Gastrocnemius medialis (tissue), 4 donors: ENCODE measurements around the gene GLDC. TPM values are rescaled to one million over a fixed set of nuclear protein-coding genes. Genes with fewer than 3 reads are reported as not detected.
"Not testable (repeated sequence)": the region's sequence is repeated elsewhere in the genome, so short reads cannot be mapped to it uniquely, and the experiment has no call there.

Experiments
- ATAC-seq, 2 donors: fragments of 150-250 bp; one replicate each; pipeline ENCODE4 v1.9.1; 2016
- DNase-seq, 2 donors: peaks; one replicate each; pipeline ENCODE4 v3.0.0-alpha.2; 2019
- H3K27ac ChIP-seq, 4 donors: fragments of 200-600 bp; sonication (generic); 1 replicate in 1 of 4; 2 replicates in 3 of 4; pipeline ENCODE4 v1.5.1; 2016 to 2018; ENCODE audit warnings: mild to moderate bottlenecking in 2 of 4, moderate library complexity in 1 of 4
- H3K27me3 ChIP-seq, 3 donors: fragments of 200-600 bp; sonication (generic) in 2 of 3; 1 replicate in 1 of 3; 2 replicates in 2 of 3; pipeline versions ENCODE4 v1.5.1 to v1.6.0; 2016 to 2019; ENCODE audit warnings: mild to moderate bottlenecking in 1 of 3, moderate library complexity in 1 of 3
- H3K36me3 ChIP-seq, 2 donors: fragments of 200-600 bp; sonication (generic) in 1 of 2; one replicate each; pipeline ENCODE4 v1.5.1; 2017 to 2018
- H3K4me1 ChIP-seq, 2 donors: fragments of 200-600 bp; sonication (generic) in 1 of 2; one replicate each; pipeline ENCODE4 v1.5.1; 2016 to 2017; ENCODE audit warnings: mild to moderate bottlenecking in 2 of 2
- H3K4me3 ChIP-seq, 4 donors: fragments of 200-600 bp; sonication (generic) in 3 of 4; 1 replicate in 1 of 4; 2 replicates in 3 of 4; pipeline ENCODE4 v1.5.1; 2016 to 2019; ENCODE audit warnings: mild to moderate bottlenecking in 2 of 4
- H3K9me3 ChIP-seq, 3 donors: fragments of 200-600 bp; sonication (generic) in 2 of 3; 1 replicate in 1 of 3; 2 replicates in 2 of 3; pipeline ENCODE4 v1.5.1; 2016 to 2019
- CTCF ChIP-seq, 5 experiments: fragments of 450-650 bp in 3 of 5; fragments of 200-600 bp in 2 of 5; sonication (generic) in 2 of 5; IDR thresholded peaks in 4 of 5; conservative IDR thresholded peaks in 1 of 5; 1 replicate in 4 of 5; 2 replicates in 1 of 5; pipeline ENCODE4 v1.5.1; 2016 to 2019; ENCODE audit warnings: antibody characterized with exemption in 5 of 5, mild to moderate bottlenecking in 3 of 5, moderate library complexity in 3 of 5
- POLR2A ChIP-seq, 2 donors: fragments of 450-650 bp; IDR thresholded peaks; one replicate each; pipeline ENCODE4 v1.6.1; 2017; ENCODE audit warnings: antibody characterized with exemption in 2 of 2, mild to moderate bottlenecking in 2 of 2, moderate library complexity in 2 of 2
- in situ Hi-C, 4 donors: fragments of 200-750 bp; cut with MboI; loops; one replicate each; pipeline versions ENCODE4 v1.15.0 to v1.8.0; 2017; ENCODE audit warnings: low sequenced_read_pairs in 4 of 4
- intact Hi-C: fragments of 100-400 bp; cut with DNase I; formaldehyde crosslinking; loops from one replicate; pipeline ENCODE4 v1.15.1; 2023; ENCODE audit warnings: low total_unique reads
- total RNA-seq, 4 donors: library from RNA; depleted of rRNA; stranded (reverse); fragments of >200 nt; gene quantifications; one replicate each; pipeline versions ENCODE4 v1.1.0 to v1.2.3, GENCODE V29; 2016

Gene GLDC
- under 1 TPM; 0.31 to 1.00 (median 0.47) TPM for total RNA-seq

GRCh38 chr9:6645355-6646292 lies at the start of gene GLDC:
Gene GLDC (minus strand): TSS chr9:6645729. CDS start chr9:6645499, 230 bp downstream.
- in situ Hi-C loops: no loop called here
- no peaks in the 10 kb centered on the region for H3K36me3 ChIP-seq
- H3K27ac ChIP-seq: peak within 1 kb of the TSS; percentile 28 to 61 (median 58)
- peak within 1 kb of the TSS; percentile 53 to 65 (median 59) for H3K4me3 ChIP-seq
- H3K27me3 ChIP-seq: peaks cover 0 to 22% (median 12%) of the 10 kb centered on the region in 3 donors
- ATAC-seq (peak; percentile 89 to 91), DNase-seq (peak; percentile 41 to 69)
- peaks cover 6 to 7% of the 10 kb centered on the region in 2 donors for H3K4me1 ChIP-seq
- no peaks in the 10 kb centered on the region for H3K9me3 ChIP-seq
- intact Hi-C loops: loop anchor here (2.0 kb wide), 2 partner anchors 35 to 233 kb away; partner anchors contain the start of gene UHRF2
- TF ChIP-seq CTCF (IDR thresholded peaks at IDR 0.05 in 4 of 5, conservative IDR thresholded peaks at IDR 0.05 in 1 of 5) (no peak), POLR2A (IDR thresholded peaks at IDR 0.05) (peak; percentile 29 to 37)

DNA sequence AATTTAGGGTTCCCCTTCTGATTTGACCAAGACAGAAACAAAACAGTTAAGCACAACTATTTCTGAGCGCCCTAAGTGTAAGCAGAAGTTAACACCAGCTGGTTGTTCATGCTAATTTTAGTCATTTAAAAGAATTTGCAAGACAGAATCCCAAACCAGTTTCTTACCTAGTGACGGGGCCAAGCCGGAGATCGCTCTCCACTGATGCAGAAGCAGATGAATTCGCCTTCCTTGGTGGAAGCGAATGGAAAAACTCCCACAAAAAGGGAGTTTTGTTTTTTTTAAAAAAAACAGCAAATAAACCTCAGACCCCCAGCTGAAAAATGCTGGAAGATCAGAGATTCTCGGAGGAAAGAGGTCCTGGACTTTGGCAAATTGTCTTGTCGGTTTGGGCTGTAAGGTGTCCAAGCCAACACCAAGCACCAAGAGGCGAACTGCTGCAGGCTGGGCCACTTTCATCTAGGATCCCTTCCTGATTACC lies 47.4 kb upstream of the GLDC start:
- no peak for DNase-seq
- no peak for ATAC-seq
- H3K4me1 ChIP-seq: no peaks in the 10 kb centered on the region
- in situ Hi-C loops: loop anchor here in 1 of 4 donors (25.0 kb wide), 1 partner anchor 681 kb away; the partner anchor contains the start of gene RANBP6
- intact Hi-C loops: no loop called here
- no peak for TF ChIP-seq CTCF (IDR thresholded peaks at IDR 0.05 in 4 of 5, conservative IDR thresholded peaks at IDR 0.05 in 1 of 5)
- no peak for TF ChIP-seq POLR2A (IDR thresholded peaks at IDR 0.05)
- no peaks in the 10 kb centered on the region for H3K27me3 ChIP-seq
- no peaks in the 10 kb centered on the region for H3K9me3 ChIP-seq
- no peak overlapping the region for H3K4me3 ChIP-seq
- H3K36me3 ChIP-seq: no peaks in the 10 kb centered on the region
- no peak overlapping the region for H3K27ac ChIP-seq

DNA sequence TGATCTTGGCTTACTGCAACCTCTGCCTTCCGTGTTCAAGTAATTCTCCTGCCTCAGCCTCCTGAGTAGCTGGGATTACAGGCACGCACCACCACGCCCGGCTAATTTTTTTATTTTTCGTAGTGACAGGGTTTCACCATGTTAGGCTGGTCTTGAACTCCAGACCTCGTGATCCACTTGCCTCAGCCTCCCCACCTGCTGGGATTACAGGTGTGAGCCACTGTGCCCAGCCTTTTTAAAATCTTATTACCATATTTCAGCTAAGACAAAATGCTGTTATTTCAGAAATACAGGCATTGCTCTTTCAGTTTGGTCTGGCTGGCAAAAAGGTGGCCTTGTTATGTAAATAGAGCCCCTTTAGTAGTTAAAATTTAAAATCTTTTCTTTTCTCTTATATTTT lies 46.9 kb upstream of the GLDC start:
- Histone ChIP-seq H3K27ac (no peak overlapping the region), H3K27me3 (no peaks in the 10 kb centered on the region), H3K4me1 (no peaks in the 10 kb centered on the region), H3K4me3 (no peak overlapping the region), H3K36me3 (no peaks in the 10 kb centered on the region), H3K9me3 (no peaks in the 10 kb centered on the region)
- intact Hi-C loops (no loop called here), in situ Hi-C loops (loop anchor here in 1 of 4 donors (25.0 kb wide), 1 partner anchor 680 kb away; the partner anchor contains the start of gene RANBP6)
- DNase-seq (no peak), ATAC-seq (no peak)
- TF ChIP-seq POLR2A (IDR thresholded peaks at IDR 0.05) (no peak), CTCF (IDR thresholded peaks at IDR 0.05 in 4 of 5, conservative IDR thresholded peaks at IDR 0.05 in 1 of 5) (no peak)

- H3K9me3 ChIP-seq, intact Hi-C loops, H3K27ac ChIP-seq, H3K27me3 ChIP-seq, H3K36me3 ChIP-seq, ATAC-seq, DNase-seq, H3K4me1 ChIP-seq, H3K4me3 ChIP-seq: not testable (repeated sequence)
- in situ Hi-C loops: loop anchor here in 1 of 4 donors (25.0 kb wide), 1 partner anchor 678 kb away; the partner anchor contains the start of gene RANBP6
Measured at GRCh38 chr9:6690675-6691070, 45.1 kb upstream of the GLDC start.
